Thyroid gland (tissue), 4 donors: ENCODE results near the gene ANKRD31.

Experiments used
- POLR2A ChIP-seq, 2 donors: fragments of 450-650 bp; IDR thresholded peaks; one replicate each; pipeline ENCODE4 v1.6.1; 2017; ENCODE audit warnings: antibody characterized with exemption in 2 of 2, mild to moderate bottlenecking in 2 of 2, moderate library complexity in 1 of 2
- TF ChIP-seq, protein P1 (sequence below), 6 experiments: fragments of 200-600 bp in 3 of 6; fragments of 450-650 bp in 3 of 6; sonication (generic) in 3 of 6; IDR thresholded peaks; one replicate each; pipeline ENCODE4 v1.5.1; 2016 to 2019; ENCODE audit warnings: antibody characterized with exemption in 6 of 6, mild to moderate bottlenecking in 2 of 6, inconsistent platforms in 1 of 6, moderate library complexity in 1 of 6

DNA sequence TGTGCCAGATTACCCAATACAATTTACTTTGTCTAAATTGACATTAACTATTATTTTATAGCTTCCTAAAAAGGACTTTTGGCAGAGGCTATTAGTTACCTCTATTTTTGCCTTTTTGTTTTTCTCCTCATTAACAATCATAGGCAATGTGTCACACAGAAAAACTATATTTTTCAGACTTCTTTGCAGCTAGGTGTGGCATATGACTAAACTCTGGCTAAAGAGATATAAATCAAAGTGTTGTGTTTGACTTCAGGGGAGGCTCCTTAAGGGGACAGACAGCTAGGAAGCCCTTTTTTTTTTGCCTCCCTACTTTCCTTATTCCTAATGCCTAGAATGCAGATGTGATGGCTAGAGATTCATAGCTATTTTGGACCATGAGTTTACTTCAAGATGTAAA is 164.6 kb downstream of the ANKRD31 start:
- TF ChIP-seq, protein P1, sequence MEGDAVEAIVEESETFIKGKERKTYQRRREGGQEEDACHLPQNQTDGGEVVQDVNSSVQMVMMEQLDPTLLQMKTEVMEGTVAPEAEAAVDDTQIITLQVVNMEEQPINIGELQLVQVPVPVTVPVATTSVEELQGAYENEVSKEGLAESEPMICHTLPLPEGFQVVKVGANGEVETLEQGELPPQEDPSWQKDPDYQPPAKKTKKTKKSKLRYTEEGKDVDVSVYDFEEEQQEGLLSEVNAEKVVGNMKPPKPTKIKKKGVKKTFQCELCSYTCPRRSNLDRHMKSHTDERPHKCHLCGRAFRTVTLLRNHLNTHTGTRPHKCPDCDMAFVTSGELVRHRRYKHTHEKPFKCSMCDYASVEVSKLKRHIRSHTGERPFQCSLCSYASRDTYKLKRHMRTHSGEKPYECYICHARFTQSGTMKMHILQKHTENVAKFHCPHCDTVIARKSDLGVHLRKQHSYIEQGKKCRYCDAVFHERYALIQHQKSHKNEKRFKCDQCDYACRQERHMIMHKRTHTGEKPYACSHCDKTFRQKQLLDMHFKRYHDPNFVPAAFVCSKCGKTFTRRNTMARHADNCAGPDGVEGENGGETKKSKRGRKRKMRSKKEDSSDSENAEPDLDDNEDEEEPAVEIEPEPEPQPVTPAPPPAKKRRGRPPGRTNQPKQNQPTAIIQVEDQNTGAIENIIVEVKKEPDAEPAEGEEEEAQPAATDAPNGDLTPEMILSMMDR (IDR thresholded peaks at IDR 0.05): no peak
- no peak for TF ChIP-seq POLR2A (IDR thresholded peaks at IDR 0.05)
